Loucy (cell line): Measurements from ENCODE around the gene FBXO9.

Experiments
- H2AFZ ChIP-seq: fragments of 200-600 bp; sonication (generic); 2 replicates; pipeline ENCODE4 v1.6.0; 2016; ENCODE audit warnings: antibody characterized with exemption, mild to moderate bottlenecking, low read length, moderate library complexity
- H3F3A ChIP-seq: fragments of 200-600 bp; 2 replicates; pipeline ENCODE4 v1.6.0; 2016; ENCODE audit warnings: antibody characterized with exemption, low read depth, mild to moderate bottlenecking
- H3K27me3 ChIP-seq: fragments of 200-600 bp; sonication (generic); 2 replicates; pipeline ENCODE4 v1.6.1; 2014; ENCODE audit warnings: low read length, mild to moderate bottlenecking; ENCODE audit not compliant: insufficient read depth, poor library complexity, severe bottlenecking
- H3K36me3 ChIP-seq: fragments of 200-600 bp; sonication (generic); 2 replicates; pipeline ENCODE4 v1.6.1; 2016; ENCODE audit warnings: low read length; ENCODE audit not compliant: insufficient read depth
- H3K4me1 ChIP-seq: fragments of 200-600 bp; sonication (generic); 2 replicates; pipeline ENCODE4 v1.5.1; 2014; ENCODE audit warnings: low read length, mild to moderate bottlenecking; ENCODE audit not compliant: insufficient read depth, poor library complexity, severe bottlenecking
- H3K4me2 ChIP-seq: fragments of 200-600 bp; sonication (generic); 2 replicates; pipeline ENCODE4 v1.6.0; 2014; ENCODE audit warnings: antibody characterized with exemption, low read length, low read depth, mild to moderate bottlenecking; ENCODE audit not compliant: poor library complexity, severe bottlenecking
- H3K4me3 ChIP-seq: fragments of 200-600 bp; sonication (generic); 2 replicates; pipeline ENCODE4 v1.5.1; 2014; ENCODE audit warnings: low read length, mild to moderate bottlenecking, mixed read lengths; ENCODE audit not compliant: poor library complexity, severe bottlenecking
- H3K79me2 ChIP-seq: fragments of 200-600 bp; sonication (generic); 2 replicates; pipeline ENCODE4 v1.6.1; 2014; ENCODE audit warnings: low read length; ENCODE audit not compliant: insufficient read depth
- H3K9ac ChIP-seq: fragments of 200-600 bp; sonication (generic); 2 replicates; pipeline ENCODE4 v1.6.0; 2014; ENCODE audit warnings: mild to moderate bottlenecking, low read depth, low read length, moderate library complexity; ENCODE audit not compliant: poor library complexity, severe bottlenecking
- H3K9me2 ChIP-seq: fragments of 200-600 bp; sonication (generic); replicated peaks from 2 replicates; pipeline ENCODE4 v1.6.1; 2016; ENCODE audit warnings: low read depth, low read length, mixed read lengths
- H3K9me3 ChIP-seq: fragments of 200-600 bp; sonication (generic); 2 replicates; pipeline ENCODE4 v1.6.1; 2014; ENCODE audit warnings: mild to moderate bottlenecking, antibody characterized with exemption, low read length, low read depth; ENCODE audit not compliant: insufficient read depth
- H4K20me1 ChIP-seq: fragments of 200-600 bp; sonication (generic); 2 replicates; pipeline ENCODE4 v1.6.0; 2014; ENCODE audit warnings: antibody characterized with exemption, low read length, mild to moderate bottlenecking; ENCODE audit not compliant: insufficient read depth, poor library complexity, severe bottlenecking
- EZH2phosphoT487 ChIP-seq: fragments of 200-600 bp; IDR thresholded peaks from 2 replicates; pipeline ENCODE4 v1.6.1; 2018; ENCODE audit warnings: antibody characterized with exemption, mild to moderate bottlenecking, moderate library complexity, borderline replicate concordance
- TF ChIP-seq, protein P1 (sequence below): fragments of 200-600 bp; sonication (generic); conservative IDR thresholded peaks from 2 replicates; pipeline ENCODE4 v1.5.1; 2014; ENCODE audit warnings: mild to moderate bottlenecking, antibody characterized with exemption, low read length

The FBXO9 gene

DNA sequence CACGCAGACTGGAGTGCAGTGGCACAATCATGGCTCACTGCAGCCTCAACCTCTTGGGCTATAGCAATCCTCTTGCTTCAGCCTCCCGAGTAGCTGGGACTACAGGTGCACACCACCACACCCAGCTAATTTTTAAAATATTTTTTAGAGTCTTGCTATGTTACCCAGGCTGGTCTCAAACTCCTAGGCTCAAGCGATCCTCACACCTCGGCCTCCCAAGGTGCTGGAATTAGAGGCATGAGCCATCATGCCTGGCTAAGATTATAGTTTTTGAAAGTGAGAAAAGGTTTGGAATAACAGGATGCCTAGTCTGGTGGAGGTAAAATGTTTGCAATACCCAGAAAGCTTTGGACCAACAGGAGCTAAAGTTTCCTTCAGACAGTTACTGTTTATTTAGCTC, 60.1 kb downstream of the FBXO9 start:
- Histone ChIP-seq H3K4me3 (no peak overlapping the region), H3K9me2 (no peaks in the 10 kb centered on the region), H3K4me1 (no peaks in the 10 kb centered on the region), H3K79me2 (no peaks in the 10 kb centered on the region), H4K20me1 (no peaks in the 10 kb centered on the region), H3K9ac (no peak overlapping the region), H3F3A (no peaks in the 10 kb centered on the region), H3K27me3 (no peaks in the 10 kb centered on the region), H3K36me3 (no peaks in the 10 kb centered on the region), H2AFZ (no peak overlapping the region), H3K9me3 (no peaks in the 10 kb centered on the region), H3K4me2 (no peak overlapping the region)
- TF ChIP-seq, protein P1, sequence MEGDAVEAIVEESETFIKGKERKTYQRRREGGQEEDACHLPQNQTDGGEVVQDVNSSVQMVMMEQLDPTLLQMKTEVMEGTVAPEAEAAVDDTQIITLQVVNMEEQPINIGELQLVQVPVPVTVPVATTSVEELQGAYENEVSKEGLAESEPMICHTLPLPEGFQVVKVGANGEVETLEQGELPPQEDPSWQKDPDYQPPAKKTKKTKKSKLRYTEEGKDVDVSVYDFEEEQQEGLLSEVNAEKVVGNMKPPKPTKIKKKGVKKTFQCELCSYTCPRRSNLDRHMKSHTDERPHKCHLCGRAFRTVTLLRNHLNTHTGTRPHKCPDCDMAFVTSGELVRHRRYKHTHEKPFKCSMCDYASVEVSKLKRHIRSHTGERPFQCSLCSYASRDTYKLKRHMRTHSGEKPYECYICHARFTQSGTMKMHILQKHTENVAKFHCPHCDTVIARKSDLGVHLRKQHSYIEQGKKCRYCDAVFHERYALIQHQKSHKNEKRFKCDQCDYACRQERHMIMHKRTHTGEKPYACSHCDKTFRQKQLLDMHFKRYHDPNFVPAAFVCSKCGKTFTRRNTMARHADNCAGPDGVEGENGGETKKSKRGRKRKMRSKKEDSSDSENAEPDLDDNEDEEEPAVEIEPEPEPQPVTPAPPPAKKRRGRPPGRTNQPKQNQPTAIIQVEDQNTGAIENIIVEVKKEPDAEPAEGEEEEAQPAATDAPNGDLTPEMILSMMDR = no peak
- no peak for TF ChIP-seq EZH2phosphoT487

GRCh38 chr6:53128842-53129241, 63.6 kb downstream of the FBXO9 start:
- H3K4me3 ChIP-seq = no peak overlapping the region
- TF ChIP-seq, protein P1 = no peak
- no peak for TF ChIP-seq EZH2phosphoT487
- no peak overlapping the region for H2AFZ ChIP-seq
- H3K9me3 ChIP-seq = no peaks in the 10 kb centered on the region
- no peaks in the 10 kb centered on the region for H3K27me3 ChIP-seq
- no peaks in the 10 kb centered on the region for H3F3A ChIP-seq
- no peak overlapping the region for H3K9ac ChIP-seq
- H3K4me1 ChIP-seq = peaks cover 9% of the 10 kb centered on the region
- no peaks in the 10 kb centered on the region for H3K79me2 ChIP-seq
- H3K9me2 ChIP-seq = no peaks in the 10 kb centered on the region
- no peak overlapping the region for H3K4me2 ChIP-seq
- no peaks in the 10 kb centered on the region for H3K36me3 ChIP-seq
- no peaks in the 10 kb centered on the region for H4K20me1 ChIP-seq

DNA sequence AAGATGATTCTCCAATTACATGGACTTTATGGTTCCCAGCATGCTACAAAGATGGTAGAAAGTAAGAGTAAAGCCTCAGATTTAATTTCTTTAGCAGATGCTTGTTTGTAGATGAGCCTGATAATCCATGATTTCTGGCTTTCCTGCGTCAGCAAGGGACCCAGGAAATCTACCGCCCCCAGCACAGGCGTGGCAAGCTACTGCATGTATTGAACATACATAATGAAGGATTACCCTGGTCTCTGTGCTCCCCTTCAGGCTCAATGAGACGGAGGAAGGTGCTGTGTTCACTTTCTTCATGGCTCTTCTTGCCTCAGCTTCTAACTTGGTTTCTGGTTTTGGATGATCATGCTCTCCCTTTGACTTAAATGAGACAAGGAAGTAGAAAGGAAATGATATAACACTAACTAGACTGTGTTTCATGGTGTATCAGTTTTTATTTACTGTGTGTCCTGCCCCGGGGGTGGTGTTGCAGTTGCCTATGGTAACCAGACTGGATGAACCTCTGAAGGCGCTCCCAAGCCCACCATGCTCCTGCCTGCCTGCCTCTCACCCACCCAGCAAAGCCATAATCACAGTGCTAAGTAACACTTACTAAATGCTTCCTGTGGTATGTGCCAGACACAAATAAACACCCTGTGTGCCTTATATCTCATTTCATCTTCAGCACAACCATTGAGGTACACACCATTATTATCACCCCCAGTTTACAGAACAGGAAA, 65.5 kb downstream of the FBXO9 start:
- no peaks in the 10 kb centered on the region for H3K36me3 ChIP-seq
- no peaks in the 10 kb centered on the region for H3K79me2 ChIP-seq
- H3K4me2 ChIP-seq = no peak overlapping the region
- no peak overlapping the region for H3K9ac ChIP-seq
- peaks cover 13% of the 10 kb centered on the region for H3K4me1 ChIP-seq
- no peaks in the 10 kb centered on the region for H3K9me3 ChIP-seq
- no peaks in the 10 kb centered on the region for H3K9me2 ChIP-seq
- no peak overlapping the region for H3K4me3 ChIP-seq
- TF ChIP-seq EZH2phosphoT487 = no peak
- TF ChIP-seq, protein P1 = no peak
- H3F3A ChIP-seq = no peaks in the 10 kb centered on the region
- H3K27me3 ChIP-seq = no peaks in the 10 kb centered on the region
- H2AFZ ChIP-seq = peak overlapping the region; percentile 20; the same call in 1 of the 2 replicates
- H4K20me1 ChIP-seq = no peaks in the 10 kb centered on the region
